HG03159 (cell line): Measurements from ENCODE around the gene CD19.
"Not testable (repeated sequence)": the region's sequence is repeated elsewhere in the genome, so short reads cannot be mapped to it uniquely, and the experiment has no call there.

ENCODE experiments used
- ATAC-seq: cut with Tn5 transposase; IDR thresholded peaks from one replicate; pipeline ENCODE4 v1.9.1; 2021; ENCODE audit warnings: mild to moderate bottlenecking, moderate library complexity; ENCODE audit not compliant: unreplicated experiment

Gene CD19

GRCh38 chr16:28935924-28936783, 4.4 kb downstream of the CD19 start:
- peak; percentile 66 for ATAC-seq

- ATAC-seq: no peak
Measured at GRCh38 chr16:28936784-28937155, 5.0 kb downstream of the CD19 start.

GRCh38 chr16:28937222-28937876, 5.6 kb downstream of the CD19 start:
- no peak for ATAC-seq

- ATAC-seq: no peak
Measured at GRCh38 chr16:28938721-28939120, 7.0 kb downstream of the CD19 start.

GRCh38 chr16:28939825-28940224, 8.1 kb downstream of the CD19 start:
- ATAC-seq: not testable (repeated sequence)

- no peak for ATAC-seq
Measured at GRCh38 chr16:28943281-28943680, 11.5 kb downstream of the CD19 start.

GRCh38 chr16:28946681-28947080, 14.9 kb downstream of the CD19 start:
- no peak for ATAC-seq

GRCh38 chr16:28950648-28951409, 19.1 kb downstream of the CD19 start, which contains the start of gene NFATC2IP:
Gene NFATC2IP (plus strand): TSS chr16:28950937. CDS start chr16:28951012, 75 bp downstream.
- ATAC-seq: peak; percentile 83

- ATAC-seq: no peak
Measured at GRCh38 chr16:28951410-28951943, 19.7 kb downstream of the CD19 start.

- ATAC-seq: no peak
Measured at GRCh38 chr16:28958216-28958615, 26.4 kb downstream of the CD19 start.

- no peak for ATAC-seq
Measured at GRCh38 chr16:28958836-28959235, 27.1 kb downstream of the CD19 start.

- ATAC-seq: no peak
Measured at GRCh38 chr16:28964072-28964471, 32.3 kb downstream of the CD19 start.

GRCh38 chr16:28964496-28964895, 32.7 kb downstream of the CD19 start:
- ATAC-seq: no peak

- no peak for ATAC-seq
Measured at GRCh38 chr16:28967156-28967555, 35.4 kb downstream of the CD19 start.

- ATAC-seq: not testable (repeated sequence)
Measured at GRCh38 chr16:28969696-28970095, 37.9 kb downstream of the CD19 start.

GRCh38 chr16:28974007-28974436, 42.3 kb downstream of the CD19 start:
- ATAC-seq: peak; percentile 17

GRCh38 chr16:28974437-28975157, 42.8 kb downstream of the CD19 start, which contains the start of gene SPNS1:
Gene SPNS1 (plus strand): TSS chr16:28974778. CDS start chr16:28975152, 374 bp downstream.
- ATAC-seq: peak; percentile 85

- ATAC-seq: peak; percentile 16
Measured at GRCh38 chr16:28975158-28975599, 43.4 kb downstream of the CD19 start.

GRCh38 chr16:28977703-28978662, 46.2 kb downstream of the CD19 start:
- ATAC-seq: no peak
